ENCODE data around the gene FGL2.
"Not testable (repeated sequence)": the region's sequence is repeated elsewhere in the genome, so short reads cannot be mapped to it uniquely, and the experiment has no call there.

The FGL2 gene

DNA sequence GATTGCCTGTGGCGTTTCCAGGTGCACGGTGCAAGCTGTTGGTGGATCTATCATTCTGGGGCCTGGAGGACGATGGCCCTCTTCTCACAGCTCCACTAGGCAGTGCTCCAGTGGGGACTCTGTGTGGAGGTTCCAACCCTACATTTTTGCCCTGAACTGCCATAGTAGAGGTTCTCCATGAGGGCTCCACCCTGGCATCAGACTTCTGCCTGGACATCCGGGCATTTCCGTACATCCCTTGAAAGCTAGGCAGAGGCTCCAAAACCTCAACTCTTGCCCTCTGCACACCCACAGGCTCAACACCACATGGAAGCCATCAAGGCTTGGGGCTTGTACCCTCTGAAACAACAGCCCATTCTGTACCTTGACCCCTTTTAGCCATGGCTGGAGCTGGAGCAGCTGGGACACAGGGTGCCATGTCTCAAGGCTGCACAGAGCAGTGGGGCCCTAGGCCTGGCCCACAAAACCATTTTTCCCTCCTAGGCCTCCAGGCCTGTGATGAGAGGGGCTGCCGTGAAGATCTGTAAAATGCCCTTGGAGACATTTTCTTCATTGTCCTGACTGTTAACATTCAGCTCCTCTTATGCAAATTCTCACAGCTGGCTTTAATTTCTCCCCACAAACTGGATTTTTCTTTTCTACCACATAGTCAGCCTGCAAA is 10.0 kb upstream of the FGL2 start:
- no peak for DNase-seq

DNA sequence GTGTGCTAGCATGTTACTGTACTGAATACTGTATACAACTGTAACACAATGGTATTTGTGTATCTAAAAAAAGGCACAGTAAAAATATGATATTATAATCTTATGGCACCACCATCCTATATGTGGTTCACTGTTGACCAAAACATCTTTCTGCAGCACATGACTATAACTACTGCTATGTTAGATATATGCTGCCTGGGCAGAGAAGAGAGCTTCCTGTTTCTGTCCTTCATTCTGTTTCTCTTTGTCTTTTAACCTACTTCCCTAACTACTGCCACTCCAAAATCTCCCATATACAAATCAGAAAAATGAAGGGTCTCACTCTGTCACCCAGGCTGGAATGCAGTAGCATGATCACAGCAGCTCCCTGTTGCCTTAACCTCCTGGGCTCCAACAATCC is 8.8 kb upstream of the FGL2 start:
- DNase-seq: no peak

GRCh38 chr7:77205706-77206105 is 6.1 kb upstream of the FGL2 start:
- no peak for DNase-seq

- no peak for DNase-seq
These were observed 2.9 kb upstream of the FGL2 start for GRCh38 chr7:77202481-77202976.

- DNase-seq: no peak
These were observed 923 bp upstream of the FGL2 start for GRCh38 chr7:77200542-77200941.

GRCh38 chr7:77197141-77197540 is 2.5 kb downstream of the FGL2 start:
- no peak for DNase-seq

- DNase-seq: no peak
These were observed 10.7 kb downstream of the FGL2 start for GRCh38 chr7:77188731-77189437.

- no peak for DNase-seq
These were observed 13.8 kb downstream of the FGL2 start for GRCh38 chr7:77185866-77186265.

DNA sequence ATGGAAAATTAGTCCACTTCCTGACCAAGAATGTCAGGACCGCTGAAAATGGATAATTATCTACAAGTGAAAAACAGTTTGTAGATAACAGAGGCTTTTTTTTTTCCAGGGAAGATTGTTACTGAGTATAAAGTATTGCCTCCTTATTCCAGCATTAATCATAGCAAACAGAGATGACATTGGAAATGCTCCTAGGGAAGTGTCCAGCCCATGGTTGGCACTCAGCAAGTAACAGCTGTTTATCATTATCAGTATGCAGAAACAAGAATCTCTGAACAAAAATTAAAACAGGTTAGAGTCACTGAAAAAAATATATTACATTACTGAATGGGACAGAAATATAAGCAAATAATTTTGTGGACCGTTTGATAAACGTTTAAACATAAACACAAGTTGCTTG is 14.6 kb downstream of the FGL2 start:
- DNase-seq: no peak

DNA sequence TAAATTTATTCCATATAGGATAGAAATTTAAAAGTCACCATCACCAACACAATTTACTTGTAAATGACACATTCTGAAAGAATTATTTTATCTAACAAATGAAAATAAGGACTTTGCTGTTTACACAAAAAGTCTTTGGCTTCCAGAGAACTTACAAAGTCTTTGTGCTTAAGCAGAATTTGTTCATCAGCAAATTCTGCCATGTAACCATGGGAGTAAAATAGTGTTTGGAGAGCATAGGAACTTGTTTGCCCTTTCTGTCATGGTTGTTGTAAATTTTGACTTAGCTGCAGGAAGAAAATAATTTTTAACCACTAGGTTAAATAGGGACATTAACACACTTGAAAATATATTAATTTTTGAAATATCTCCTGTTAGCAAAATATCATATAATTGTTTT is 15.2 kb downstream of the FGL2 start:
- DNase-seq: no peak

DNA sequence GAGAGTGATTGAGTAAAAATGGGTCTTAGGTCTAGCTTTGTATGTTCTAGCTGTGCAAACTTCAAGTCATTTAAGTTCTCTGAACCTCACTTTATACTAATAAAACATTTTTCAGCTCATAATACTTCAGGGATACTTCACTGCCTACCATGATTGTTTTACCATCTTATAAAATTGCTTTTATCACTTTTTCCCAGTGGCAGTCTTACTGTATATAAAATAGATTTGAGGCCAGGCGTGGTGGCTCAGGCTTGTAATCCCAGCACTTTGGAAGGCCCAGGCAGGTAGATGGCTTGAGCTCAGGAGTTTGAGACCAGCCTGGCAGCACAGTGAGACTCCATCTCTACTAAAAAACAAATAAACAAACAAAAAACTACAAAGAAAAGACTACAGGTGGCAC is 17.4 kb downstream of the FGL2 start:
- DNase-seq: no peak

- no peak for DNase-seq
These were observed 17.9 kb downstream of the FGL2 start for GRCh38 chr7:77181734-77182133.

DNA sequence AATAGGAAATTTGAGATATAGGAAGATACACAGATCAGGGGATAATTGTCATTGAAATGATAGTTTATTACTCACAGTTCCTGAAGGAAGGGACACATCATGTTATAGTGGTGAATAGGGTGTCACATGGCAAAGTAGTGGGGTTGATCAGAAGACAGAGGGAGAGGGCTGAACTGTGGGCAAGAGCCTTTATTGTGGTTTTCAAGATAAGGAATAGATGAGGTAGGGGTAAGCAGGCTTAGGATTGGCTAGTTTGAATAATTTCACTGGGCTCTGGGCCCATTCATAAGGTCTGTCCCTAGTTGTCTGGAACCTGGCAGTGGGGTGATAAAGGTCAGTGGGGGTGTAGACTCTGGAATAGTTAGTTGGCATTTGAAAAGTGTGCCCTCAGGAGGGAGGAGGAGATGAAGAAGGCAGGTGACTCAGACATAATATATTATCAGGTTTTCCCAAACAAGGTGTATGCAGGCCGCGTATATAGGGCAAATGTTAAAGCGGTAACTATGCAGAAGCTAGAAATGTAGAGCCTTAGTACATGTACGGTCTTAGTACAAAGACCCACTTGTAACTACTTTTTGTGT is 18.5 kb downstream of the FGL2 start:
- no peak for DNase-seq

DNA sequence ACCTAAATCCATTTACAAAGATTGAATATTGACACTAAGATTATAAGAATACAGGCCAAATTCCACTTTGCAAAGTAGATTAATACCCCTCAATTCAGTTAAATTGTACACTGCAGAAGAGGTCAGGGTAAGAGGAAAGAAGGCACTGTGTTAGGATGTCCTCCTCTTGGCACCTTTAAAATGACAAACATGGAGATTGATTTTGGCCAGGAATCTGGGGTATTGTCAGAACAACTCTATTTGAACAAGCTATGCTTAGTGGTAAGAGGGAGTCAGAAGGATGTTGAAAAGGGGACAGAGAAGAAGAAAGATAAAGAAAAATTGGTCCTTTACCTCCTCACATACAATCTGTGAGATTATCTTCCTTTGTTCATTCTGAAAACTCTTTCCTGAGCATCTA is 21.6 kb downstream of the FGL2 start:
- DNase-seq: not testable (repeated sequence)

DNA sequence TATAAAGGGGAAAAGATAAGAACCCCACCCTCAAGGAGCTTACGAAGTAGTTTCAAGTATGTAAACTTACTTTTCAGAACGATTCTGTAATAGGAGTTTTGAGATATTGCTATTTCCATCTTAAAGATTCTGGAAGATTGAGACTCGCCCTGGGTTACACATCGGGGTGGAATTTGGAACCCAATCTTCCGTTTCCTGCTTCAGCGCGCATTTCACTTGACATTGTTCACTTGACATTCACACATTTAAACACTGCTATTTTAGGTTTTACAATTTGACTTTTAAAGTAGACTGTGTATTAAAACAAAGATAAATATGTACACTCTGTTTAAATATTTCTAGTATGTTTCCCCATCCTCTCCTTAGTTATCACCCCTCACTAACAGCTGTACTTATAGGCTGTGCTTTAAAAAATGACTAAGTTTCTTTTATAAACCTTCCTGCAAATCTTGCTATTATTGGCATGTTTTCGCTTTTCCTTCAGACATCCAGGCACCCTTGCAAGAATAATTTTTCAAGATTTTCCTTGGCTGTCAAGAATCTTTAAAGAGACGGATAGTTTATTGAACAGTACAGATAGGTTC is 22.2 kb downstream of the FGL2 start:
- not testable (repeated sequence) for DNase-seq

DNA sequence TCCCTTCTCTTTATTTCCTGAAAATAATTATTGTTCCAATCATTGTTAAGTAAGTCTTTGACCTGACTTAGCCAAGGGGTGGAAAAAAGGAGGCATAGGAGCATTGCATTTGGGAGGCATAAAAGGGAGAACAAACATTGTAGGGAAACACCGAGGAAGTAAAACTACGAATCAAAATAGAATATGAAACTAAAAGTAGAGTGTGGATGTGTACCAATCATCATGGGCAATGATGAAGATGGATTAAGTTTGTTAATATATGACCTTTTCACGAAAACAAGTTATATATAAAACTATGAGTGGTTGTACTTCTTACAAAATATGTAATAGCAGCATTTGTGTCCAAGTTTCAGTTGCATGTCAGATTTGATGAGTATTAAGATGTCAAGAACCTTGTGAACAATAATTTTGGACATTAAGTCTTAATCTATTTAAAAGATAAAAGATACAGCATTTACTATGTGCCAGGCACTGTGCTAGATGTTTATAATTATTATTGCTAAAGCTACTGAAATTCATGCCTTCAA is 24.3 kb downstream of the FGL2 start:
- DNase-seq: not testable (repeated sequence)

DNA sequence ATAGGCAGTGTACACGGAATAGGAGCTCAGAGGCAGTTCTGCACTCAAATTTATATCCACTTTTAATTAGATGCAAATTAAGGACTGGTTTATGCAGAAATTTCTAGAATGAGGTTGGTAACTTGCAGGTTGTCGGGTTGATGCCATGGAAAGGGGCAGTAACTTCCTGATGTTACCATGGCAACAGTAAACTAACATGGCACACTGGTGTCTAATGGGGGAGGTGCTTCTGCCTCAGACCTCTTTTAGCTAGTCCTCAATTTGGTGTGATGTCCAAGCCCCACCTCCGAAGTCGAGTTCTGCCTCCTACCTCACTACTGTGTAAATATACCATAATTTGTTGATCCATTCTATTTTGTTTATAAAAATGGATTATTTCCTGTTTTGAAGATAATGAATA is 25.2 kb downstream of the FGL2 start:
- DNase-seq: not testable (repeated sequence)

GRCh38 chr7:77172437-77173172 is 27.0 kb downstream of the FGL2 start:
- DNase-seq: not testable (repeated sequence)

- not testable (repeated sequence) for DNase-seq
These were observed 28.5 kb downstream of the FGL2 start for GRCh38 chr7:77171073-77171472.

GRCh38 chr7:77157446-77157845 is 42.2 kb downstream of the FGL2 start:
- no peak for DNase-seq

GRCh38 chr7:77157034-77157433 is 42.6 kb downstream of the FGL2 start:
- DNase-seq: not testable (repeated sequence)

- not testable (repeated sequence) for DNase-seq
These were observed 43.8 kb downstream of the FGL2 start for GRCh38 chr7:77155601-77156377.
